ENCODE measurements around the gene LIN28B. TPM values are rescaled to one million over a fixed set of nuclear protein-coding genes. Genes with fewer than 3 reads are reported as not detected.
A peak's percentile ranks its signal among the peaks of the same experiment; 100 is the strongest.
"Not testable (repeated sequence)": the region's sequence is repeated elsewhere in the genome, so short reads cannot be mapped to it uniquely, and the experiment has no call there.

Gene LIN28B
- total and polyA plus RNA-seq, 7 donors = not detected

DNA sequence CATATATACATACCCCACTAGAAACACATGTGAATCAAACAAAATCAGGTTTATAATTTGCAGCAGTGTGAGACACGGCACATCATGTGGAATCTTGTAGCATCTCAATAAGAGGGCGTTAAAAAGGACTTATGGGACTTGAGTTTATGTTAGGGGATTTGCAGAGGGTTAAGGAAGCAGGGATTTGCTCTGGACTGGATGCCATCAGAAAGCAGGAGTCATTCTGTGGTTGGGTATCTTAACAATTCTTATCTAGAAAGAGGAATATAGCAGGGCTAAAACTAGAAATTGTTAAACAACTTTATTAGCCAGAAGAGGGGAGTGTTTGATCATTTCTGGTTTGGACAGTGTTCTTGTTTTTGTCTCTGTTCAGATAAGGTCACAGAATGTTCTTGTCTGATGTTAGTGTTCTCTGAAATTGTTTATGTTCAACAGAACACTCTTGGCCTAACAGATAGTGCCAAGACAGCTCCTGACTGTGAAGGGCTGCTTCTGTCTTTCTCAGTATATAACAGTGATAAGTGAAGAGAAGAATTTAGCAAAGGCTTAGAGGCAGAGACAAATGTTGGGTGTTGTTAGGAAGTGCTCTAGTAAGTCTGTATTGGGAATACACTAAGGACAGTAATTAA, 39.2 kb downstream of the LIN28B start:
- peaks cover 0 to 44% (median 9%) of the 10 kb centered on the region in 4 donors for H3K4me1 ChIP-seq
- H3K36me3 ChIP-seq = no peaks in the 10 kb centered on the region
- peak; percentile 67 for DNase-seq
- intact Hi-C loops (cut with DNase I) = loop anchor here (1.0 to 10.0 kb wide), 3 partner anchors 82 to 1329 kb away; partner anchors contain the start of gene ATG5
- H3K27ac ChIP-seq = peak overlapping the region; percentile 73 to 81 (median 75)
- H3K27me3 ChIP-seq = no peaks in the 10 kb centered on the region
- TF ChIP-seq POLR2AphosphoS5 (IDR thresholded peaks at IDR 0.05) (peak; percentile 64 to 86 (median 76)), POLR2A (IDR thresholded peaks at IDR 0.05) (no peak), EP300 (IDR thresholded peaks at IDR 0.05) (peak in 2 of 4 donors; percentile 58 to 86)
- TF ChIP-seq, protein P1, sequence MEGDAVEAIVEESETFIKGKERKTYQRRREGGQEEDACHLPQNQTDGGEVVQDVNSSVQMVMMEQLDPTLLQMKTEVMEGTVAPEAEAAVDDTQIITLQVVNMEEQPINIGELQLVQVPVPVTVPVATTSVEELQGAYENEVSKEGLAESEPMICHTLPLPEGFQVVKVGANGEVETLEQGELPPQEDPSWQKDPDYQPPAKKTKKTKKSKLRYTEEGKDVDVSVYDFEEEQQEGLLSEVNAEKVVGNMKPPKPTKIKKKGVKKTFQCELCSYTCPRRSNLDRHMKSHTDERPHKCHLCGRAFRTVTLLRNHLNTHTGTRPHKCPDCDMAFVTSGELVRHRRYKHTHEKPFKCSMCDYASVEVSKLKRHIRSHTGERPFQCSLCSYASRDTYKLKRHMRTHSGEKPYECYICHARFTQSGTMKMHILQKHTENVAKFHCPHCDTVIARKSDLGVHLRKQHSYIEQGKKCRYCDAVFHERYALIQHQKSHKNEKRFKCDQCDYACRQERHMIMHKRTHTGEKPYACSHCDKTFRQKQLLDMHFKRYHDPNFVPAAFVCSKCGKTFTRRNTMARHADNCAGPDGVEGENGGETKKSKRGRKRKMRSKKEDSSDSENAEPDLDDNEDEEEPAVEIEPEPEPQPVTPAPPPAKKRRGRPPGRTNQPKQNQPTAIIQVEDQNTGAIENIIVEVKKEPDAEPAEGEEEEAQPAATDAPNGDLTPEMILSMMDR (IDR thresholded peaks at IDR 0.05) = peak; percentile 30 to 58 (median 40)
- WGBS, 2 donors = 80 to 87% methylated on average over 2 of the region's 2 CpGs
- no peak overlapping the region for H3K4me3 ChIP-seq
- H3K9me3 ChIP-seq = no peaks in the 10 kb centered on the region

DNA sequence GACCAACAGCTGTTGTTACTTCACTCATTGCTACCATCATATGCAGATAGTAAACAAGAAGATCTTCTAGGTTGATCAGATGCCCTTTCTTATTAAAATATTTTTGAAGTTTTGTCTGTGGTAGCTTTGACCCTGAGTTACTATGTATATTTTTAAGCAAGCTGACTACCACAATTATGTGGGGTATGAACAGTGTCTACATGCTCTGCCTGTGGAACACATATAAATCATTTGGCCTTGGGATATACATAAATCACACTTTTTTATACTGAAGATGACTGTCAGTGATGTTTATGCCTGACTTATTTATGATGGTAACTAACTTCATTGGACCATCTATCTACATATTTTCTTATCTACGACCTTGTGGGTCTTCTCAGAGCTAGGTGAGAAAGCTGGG, 44.2 kb downstream of the LIN28B start:
- TF ChIP-seq EP300 (IDR thresholded peaks at IDR 0.05) = no peak
- TF ChIP-seq POLR2AphosphoS5 (IDR thresholded peaks at IDR 0.05) = no peak
- no peak for TF ChIP-seq POLR2A (IDR thresholded peaks at IDR 0.05)
- TF ChIP-seq, protein P1 (IDR thresholded peaks at IDR 0.05) = no peak
- WGBS, 2 donors = 28 to 59% methylated on average over 1 of the region's 1 CpG
- Histone ChIP-seq H3K4me3 (no peak overlapping the region), H3K36me3 (no peaks in the 10 kb centered on the region), H3K9me3 (no peaks in the 10 kb centered on the region), H3K27ac (no peak overlapping the region), H3K4me1 (peaks cover 0 to 35% (median 11%) of the 10 kb centered on the region in 4 donors), H3K27me3 (no peaks in the 10 kb centered on the region)
- intact Hi-C loops (cut with DNase I) = no loop called here
- no peak for DNase-seq

DNA sequence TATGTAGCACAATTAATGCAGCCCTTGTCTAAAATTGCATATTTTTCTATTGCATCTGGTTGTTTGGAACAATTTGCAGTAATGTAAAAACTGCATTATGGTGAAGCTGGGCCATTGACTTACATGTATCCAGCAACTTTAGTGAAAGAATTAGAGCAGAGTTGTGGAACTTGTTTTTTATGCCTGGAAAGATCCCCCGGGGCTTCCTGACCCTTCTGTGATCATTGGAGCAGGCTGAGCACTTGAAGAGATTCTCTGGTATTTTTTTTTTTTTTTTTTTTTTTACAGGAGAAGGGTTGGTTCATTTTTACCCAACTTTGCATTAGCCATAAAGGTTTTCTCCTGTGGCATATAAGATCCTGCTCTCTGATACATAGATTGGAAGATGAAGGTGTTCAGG, 45.0 kb downstream of the LIN28B start:
- TF ChIP-seq POLR2AphosphoS5 (IDR thresholded peaks at IDR 0.05) = no peak
- no peak for TF ChIP-seq EP300 (IDR thresholded peaks at IDR 0.05)
- TF ChIP-seq, protein P1 (IDR thresholded peaks at IDR 0.05) = no peak
- no peak for TF ChIP-seq POLR2A (IDR thresholded peaks at IDR 0.05)
- no peak overlapping the region for H3K4me3 ChIP-seq
- H3K9me3 ChIP-seq = no peaks in the 10 kb centered on the region
- no peaks in the 10 kb centered on the region for H3K36me3 ChIP-seq
- H3K27ac ChIP-seq = no peak overlapping the region
- 40 to 51% methylated on average over 1 of the region's 1 CpG for WGBS, 2 donors
- no peaks in the 10 kb centered on the region for H3K27me3 ChIP-seq
- DNase-seq = no peak
- intact Hi-C loops (cut with DNase I) = no loop called here
- peaks cover 0 to 28% (median 4%) of the 10 kb centered on the region in 4 donors for H3K4me1 ChIP-seq

DNA sequence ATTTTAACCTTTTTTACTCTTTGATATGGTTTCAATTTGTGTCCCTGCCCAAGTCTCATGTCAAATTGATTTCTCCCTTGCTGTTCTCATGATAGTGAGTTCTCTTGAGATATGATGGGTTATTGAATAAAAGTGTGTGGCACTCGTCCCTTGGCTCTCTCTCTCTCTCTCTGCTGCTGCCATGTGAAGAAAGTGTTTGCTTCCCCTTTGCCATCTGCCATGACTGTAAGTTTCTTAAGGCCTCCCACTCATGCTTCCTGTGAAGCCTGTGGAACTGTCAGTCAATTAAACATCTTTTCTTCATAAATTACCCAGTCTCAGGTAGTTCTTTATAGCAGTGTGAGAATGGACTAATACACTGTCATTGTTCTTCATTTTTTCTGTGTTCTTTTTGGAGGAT, 48.5 kb downstream of the LIN28B start:
- no peak for DNase-seq
- WGBS, 2 donors = 27 to 34% methylated on average over 1 of the region's 1 CpG
- Histone ChIP-seq H3K4me1 (peaks cover 0 to 8% (median 3%) of the 10 kb centered on the region in 4 donors), H3K9me3 (no peaks in the 10 kb centered on the region), H3K27me3 (no peaks in the 10 kb centered on the region), H3K27ac (no peak overlapping the region), H3K4me3 (no peak overlapping the region), H3K36me3 (no peaks in the 10 kb centered on the region)
- intact Hi-C loops (cut with DNase I) = no loop called here
- TF ChIP-seq POLR2AphosphoS5 (IDR thresholded peaks at IDR 0.05) = no peak
- no peak for TF ChIP-seq EP300 (IDR thresholded peaks at IDR 0.05)
- TF ChIP-seq, protein P1 (IDR thresholded peaks at IDR 0.05) = no peak
- TF ChIP-seq POLR2A (IDR thresholded peaks at IDR 0.05) = no peak

DNA sequence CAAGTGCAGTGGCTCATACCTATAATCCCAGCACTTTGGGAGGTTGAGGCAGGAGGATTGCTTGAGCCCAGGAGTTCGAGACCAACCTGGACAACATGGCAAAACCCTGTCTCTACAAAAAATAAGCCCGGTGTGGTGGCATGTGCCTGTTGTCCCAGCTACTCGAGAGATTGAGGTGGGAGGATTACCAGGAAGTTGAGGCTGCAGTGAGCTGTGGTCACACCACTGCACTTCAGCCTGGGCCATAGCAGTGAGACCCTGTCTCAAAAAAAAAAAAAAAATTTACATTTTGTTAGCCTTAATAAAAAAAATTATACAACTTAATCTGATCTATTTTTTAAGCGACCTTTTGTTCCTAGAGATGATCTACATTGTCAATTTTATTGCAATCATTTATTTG, 56.6 kb downstream of the LIN28B start:
- H3K27ac ChIP-seq; H3K9me3 ChIP-seq; H3K4me1 ChIP-seq; intact Hi-C loops (cut with DNase I); H3K27me3 ChIP-seq; H3K4me3 ChIP-seq; DNase-seq; H3K36me3 ChIP-seq: not testable (repeated sequence)
- 80 to 91% methylated on average over 4 of the region's 4 CpGs for WGBS, 2 donors
